GM23338 (cell line): ENCODE data around the gene NMBR. TPM values are rescaled to one million over a fixed set of nuclear protein-coding genes. Genes with fewer than 3 reads are reported as not detected.
A peak's percentile ranks its signal among the peaks of the same experiment; 100 is the strongest.

ENCODE experiments used
- ATAC-seq: fragments of 200-7000 bp; cut with Tn5 transposase; 3 replicates; pipeline ENCODE4 v1.9.1; 2020
- DNase-seq: peaks from one replicate; pipeline ENCODE4 v3.0.0-alpha.2; 2015; ENCODE audit warnings: low spot score
- H2AFZ ChIP-seq: fragments of 200-600 bp; sonication (generic); 2 replicates; pipeline ENCODE4 v1.8.0; 2016; ENCODE audit warnings: antibody characterized with exemption, mild to moderate bottlenecking, moderate library complexity
- H3F3A ChIP-seq: fragments of 200-600 bp; sonication (generic); replicated peaks from 2 replicates; pipeline ENCODE4 v1.8.0; 2017; ENCODE audit warnings: antibody characterized with exemption, mixed run types, low read depth
- H3K27ac ChIP-seq: fragments of 200-600 bp; sonication (generic); 2 replicates; pipeline ENCODE4 v1.6.1; 2016; ENCODE audit warnings: low read depth
- H3K27me3 ChIP-seq: fragments of 200-600 bp; sonication (generic); 2 replicates; pipeline ENCODE4 v1.8.0; 2016; ENCODE audit warnings: mild to moderate bottlenecking, mixed run types, moderate library complexity; ENCODE audit not compliant: insufficient read depth
- H3K36me3 ChIP-seq: fragments of 200-600 bp; sonication (generic); 2 replicates; pipeline ENCODE4 v1.8.0; 2016; ENCODE audit warnings: mild to moderate bottlenecking; ENCODE audit not compliant: insufficient read depth
- H3K4me1 ChIP-seq: fragments of 200-600 bp; sonication (generic); 2 replicates; pipeline ENCODE4 v1.8.0; 2016; ENCODE audit warnings: mild to moderate bottlenecking, moderate library complexity; ENCODE audit not compliant: insufficient read depth
- H3K4me2 ChIP-seq: fragments of 200-600 bp; sonication (generic); 2 replicates; pipeline ENCODE4 v1.7.1; 2017; ENCODE audit warnings: mixed run types
- H3K4me3 ChIP-seq: fragments of 200-600 bp; sonication (generic); 2 replicates; pipeline ENCODE4 v1.6.1; 2016; ENCODE audit warnings: mixed run types
- H3K79me2 ChIP-seq: fragments of 200-600 bp; sonication (generic); replicated peaks from 2 replicates; pipeline ENCODE4 v1.8.0; 2017; ENCODE audit warnings: mild to moderate bottlenecking; ENCODE audit not compliant: insufficient read depth
- H3K9me2 ChIP-seq: fragments of 200-600 bp; sonication (generic); 2 replicates; pipeline ENCODE4 v1.8.0; 2017; ENCODE audit not compliant: insufficient read depth
- H4K20me1 ChIP-seq: fragments of 200-600 bp; sonication (generic); replicated peaks from 2 replicates; pipeline ENCODE4 v1.8.0; 2017; ENCODE audit warnings: mild to moderate bottlenecking; ENCODE audit not compliant: insufficient read depth
- H3K27ac Mint-ChIP-seq: 2 replicates; pipeline ENCODE4 v1.8.0; 2020; ENCODE audit warnings: inconsistent platforms, mild to moderate bottlenecking, moderate library complexity, mixed read lengths
- H3K27me3 Mint-ChIP-seq: 3 replicates; pipeline ENCODE4 v1.8.0; 2022; ENCODE audit warnings: low read depth, mild to moderate bottlenecking, moderate library complexity, mixed read lengths, inconsistent platforms; ENCODE audit not compliant: insufficient read depth, poor library complexity
- H3K36me3 Mint-ChIP-seq: 3 replicates; pipeline ENCODE4 v1.8.0; 2021; ENCODE audit warnings: low read depth, mild to moderate bottlenecking, inconsistent platforms, moderate library complexity, mixed read lengths
- H3K4me1 Mint-ChIP-seq: 3 replicates; pipeline ENCODE4 v1.8.0; 2020; ENCODE audit warnings: mild to moderate bottlenecking, inconsistent platforms, mixed read lengths
- H3K4me3 Mint-ChIP-seq: 3 replicates; pipeline ENCODE4 v1.8.0; 2021; ENCODE audit warnings: moderate library complexity, mild to moderate bottlenecking, inconsistent platforms, mixed read lengths
- H3K9me3 Mint-ChIP-seq: 3 replicates; pipeline ENCODE4 v1.8.0; 2020; ENCODE audit warnings: moderate library complexity, mild to moderate bottlenecking, inconsistent platforms, mixed read lengths
- CREB1 ChIP-seq: fragments of 250-450 bp; sonication (Bioruptor Pico); IDR thresholded peaks from 2 replicates; pipeline ENCODE4 v1.5.0; 2020; ENCODE audit warnings: low read depth, mild to moderate bottlenecking, moderate library complexity
- CTCF ChIP-seq, 2 experiments: fragments of 200-600 bp in 1 of 2; sonication (generic) in 1 of 2; conservative IDR thresholded peaks; 2 replicates each; pipeline versions ENCODE4 v1.5.1 to v1.6.1; 2016 to 2017; ENCODE audit warnings: antibody characterized with exemption in 2 of 2, low read depth in 2 of 2, mild to moderate bottlenecking in 2 of 2, moderate library complexity in 1 of 2
- EZH2 ChIP-seq: fragments of 200-600 bp; sonication (generic); IDR thresholded peaks from one replicate; pipeline ENCODE4 v1.8.0; 2017; ENCODE audit warnings: antibody characterized with exemption, mild to moderate bottlenecking, low read depth; ENCODE audit not compliant: unreplicated experiment
- EZH2phosphoT487 ChIP-seq: fragments of 200-600 bp; sonication (generic); IDR thresholded peaks from one replicate; pipeline ENCODE4 v1.8.1; 2018; ENCODE audit warnings: antibody characterized with exemption; ENCODE audit not compliant: unreplicated experiment
- JUNB ChIP-seq: IDR thresholded peaks from one replicate; pipeline ENCODE4 v1.6.1; 2016; ENCODE audit warnings: antibody characterized with exemption; ENCODE audit not compliant: unreplicated experiment
- NANOG ChIP-seq: IDR thresholded peaks from 2 replicates; pipeline ENCODE4 v1.6.1; 2016; ENCODE audit warnings: antibody characterized with exemption, borderline replicate concordance
- POLR2AphosphoS5 ChIP-seq: IDR thresholded peaks from 2 replicates; pipeline ENCODE4 v1.6.1; 2016; ENCODE audit warnings: antibody characterized with exemption, low read depth
- REST ChIP-seq: IDR thresholded peaks from one replicate; pipeline ENCODE4 v1.6.1; 2018; ENCODE audit warnings: antibody characterized with exemption; ENCODE audit not compliant: unreplicated experiment
- ZNF114 ChIP-seq: fragments of 250-450 bp; sonication (Bioruptor Pico); IDR thresholded peaks from 2 replicates; pipeline ENCODE4 v1.5.0; 2020; ENCODE audit warnings: mild to moderate bottlenecking, moderate library complexity
- ZNF331 ChIP-seq: fragments of 250-450 bp; sonication (Bioruptor Pico); IDR thresholded peaks from 2 replicates; pipeline ENCODE4 v1.5.0; 2020; ENCODE audit warnings: low read depth, mild to moderate bottlenecking, moderate library complexity
- polyA plus RNA-seq: library from polyadenylated mRNA; unstranded; fragments of >200 nt; fragmentation: Nextera tagmentation; extraction: Ambion mirVana; gene quantifications from 2 replicates; pipeline ENCODE4 v1.2.1, GENCODE V29; 2016
- total RNA-seq: library from RNA; depleted of rRNA; stranded (reverse); fragments of >200 nt; shearing (Covaris generic); gene quantifications from 2 replicates; pipeline ENCODE4 v1.2.3, GENCODE V29; 2014
- TF ChIP-seq, protein P1 (sequence below): fragments of 250-450 bp; sonication (Bioruptor Pico); IDR thresholded peaks from 2 replicates; pipeline ENCODE4 v1.5.0; 2020; ENCODE audit warnings: mild to moderate bottlenecking, moderate library complexity
- TF ChIP-seq, protein P2 (sequence below): IDR thresholded peaks from 2 replicates; pipeline ENCODE4 v1.6.1; 2016; ENCODE audit warnings: antibody characterized with exemption

The NMBR gene
- total and polyA plus RNA-seq, 2 experiments from 2014 or later = not detected

DNA sequence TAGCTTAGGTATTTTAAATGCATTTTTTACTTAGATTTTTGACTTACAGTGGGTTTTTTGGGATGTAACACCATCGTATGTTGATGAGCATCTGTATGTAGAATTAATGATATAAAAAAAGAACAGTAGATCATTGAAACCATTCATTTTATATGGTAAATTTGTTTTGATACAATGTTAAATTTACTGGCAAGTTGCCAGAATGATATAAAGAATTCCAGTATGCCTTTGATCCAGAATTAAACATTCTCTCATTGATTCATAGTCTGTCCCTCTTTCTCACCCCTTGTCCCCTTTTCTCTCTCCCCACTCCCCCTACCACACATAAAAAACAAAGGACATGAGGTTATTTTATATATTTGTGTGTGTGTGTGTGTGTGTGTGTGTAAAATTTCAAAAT lies 45.4 kb upstream of the NMBR start:
- peak overlapping the region; percentile 65; the same call in 1 of the 2 replicates for H3K27ac Mint-ChIP-seq
- no peaks in the 10 kb centered on the region for H3K9me3 Mint-ChIP-seq
- DNase-seq (no peak), ATAC-seq (no peak)
- H3K4me2 ChIP-seq = no peak overlapping the region
- H2AFZ ChIP-seq = no peak overlapping the region
- no peak overlapping the region for H3K4me3 Mint-ChIP-seq
- no peaks in the 10 kb centered on the region for H3K4me1 ChIP-seq
- no peak overlapping the region for H3K27ac ChIP-seq
- H3K4me3 ChIP-seq = no peak overlapping the region
- H3K27me3 Mint-ChIP-seq = no peaks in the 10 kb centered on the region
- TF ChIP-seq CREB1 (CRISPR knock-in tag) (no peak), NANOG (no peak), POLR2AphosphoS5 (no peak), EZH2 (no peak), ZNF114 (CRISPR knock-in tag) (no peak), ZNF331 (CRISPR knock-in tag) (no peak), JUNB (no peak), REST (no peak), CTCF (conservative IDR thresholded peaks at IDR 0.05; ENCODE audit: low read depth in 2 of 2) (no peak), EZH2phosphoT487 (no peak)
- TF ChIP-seq, protein P1, sequence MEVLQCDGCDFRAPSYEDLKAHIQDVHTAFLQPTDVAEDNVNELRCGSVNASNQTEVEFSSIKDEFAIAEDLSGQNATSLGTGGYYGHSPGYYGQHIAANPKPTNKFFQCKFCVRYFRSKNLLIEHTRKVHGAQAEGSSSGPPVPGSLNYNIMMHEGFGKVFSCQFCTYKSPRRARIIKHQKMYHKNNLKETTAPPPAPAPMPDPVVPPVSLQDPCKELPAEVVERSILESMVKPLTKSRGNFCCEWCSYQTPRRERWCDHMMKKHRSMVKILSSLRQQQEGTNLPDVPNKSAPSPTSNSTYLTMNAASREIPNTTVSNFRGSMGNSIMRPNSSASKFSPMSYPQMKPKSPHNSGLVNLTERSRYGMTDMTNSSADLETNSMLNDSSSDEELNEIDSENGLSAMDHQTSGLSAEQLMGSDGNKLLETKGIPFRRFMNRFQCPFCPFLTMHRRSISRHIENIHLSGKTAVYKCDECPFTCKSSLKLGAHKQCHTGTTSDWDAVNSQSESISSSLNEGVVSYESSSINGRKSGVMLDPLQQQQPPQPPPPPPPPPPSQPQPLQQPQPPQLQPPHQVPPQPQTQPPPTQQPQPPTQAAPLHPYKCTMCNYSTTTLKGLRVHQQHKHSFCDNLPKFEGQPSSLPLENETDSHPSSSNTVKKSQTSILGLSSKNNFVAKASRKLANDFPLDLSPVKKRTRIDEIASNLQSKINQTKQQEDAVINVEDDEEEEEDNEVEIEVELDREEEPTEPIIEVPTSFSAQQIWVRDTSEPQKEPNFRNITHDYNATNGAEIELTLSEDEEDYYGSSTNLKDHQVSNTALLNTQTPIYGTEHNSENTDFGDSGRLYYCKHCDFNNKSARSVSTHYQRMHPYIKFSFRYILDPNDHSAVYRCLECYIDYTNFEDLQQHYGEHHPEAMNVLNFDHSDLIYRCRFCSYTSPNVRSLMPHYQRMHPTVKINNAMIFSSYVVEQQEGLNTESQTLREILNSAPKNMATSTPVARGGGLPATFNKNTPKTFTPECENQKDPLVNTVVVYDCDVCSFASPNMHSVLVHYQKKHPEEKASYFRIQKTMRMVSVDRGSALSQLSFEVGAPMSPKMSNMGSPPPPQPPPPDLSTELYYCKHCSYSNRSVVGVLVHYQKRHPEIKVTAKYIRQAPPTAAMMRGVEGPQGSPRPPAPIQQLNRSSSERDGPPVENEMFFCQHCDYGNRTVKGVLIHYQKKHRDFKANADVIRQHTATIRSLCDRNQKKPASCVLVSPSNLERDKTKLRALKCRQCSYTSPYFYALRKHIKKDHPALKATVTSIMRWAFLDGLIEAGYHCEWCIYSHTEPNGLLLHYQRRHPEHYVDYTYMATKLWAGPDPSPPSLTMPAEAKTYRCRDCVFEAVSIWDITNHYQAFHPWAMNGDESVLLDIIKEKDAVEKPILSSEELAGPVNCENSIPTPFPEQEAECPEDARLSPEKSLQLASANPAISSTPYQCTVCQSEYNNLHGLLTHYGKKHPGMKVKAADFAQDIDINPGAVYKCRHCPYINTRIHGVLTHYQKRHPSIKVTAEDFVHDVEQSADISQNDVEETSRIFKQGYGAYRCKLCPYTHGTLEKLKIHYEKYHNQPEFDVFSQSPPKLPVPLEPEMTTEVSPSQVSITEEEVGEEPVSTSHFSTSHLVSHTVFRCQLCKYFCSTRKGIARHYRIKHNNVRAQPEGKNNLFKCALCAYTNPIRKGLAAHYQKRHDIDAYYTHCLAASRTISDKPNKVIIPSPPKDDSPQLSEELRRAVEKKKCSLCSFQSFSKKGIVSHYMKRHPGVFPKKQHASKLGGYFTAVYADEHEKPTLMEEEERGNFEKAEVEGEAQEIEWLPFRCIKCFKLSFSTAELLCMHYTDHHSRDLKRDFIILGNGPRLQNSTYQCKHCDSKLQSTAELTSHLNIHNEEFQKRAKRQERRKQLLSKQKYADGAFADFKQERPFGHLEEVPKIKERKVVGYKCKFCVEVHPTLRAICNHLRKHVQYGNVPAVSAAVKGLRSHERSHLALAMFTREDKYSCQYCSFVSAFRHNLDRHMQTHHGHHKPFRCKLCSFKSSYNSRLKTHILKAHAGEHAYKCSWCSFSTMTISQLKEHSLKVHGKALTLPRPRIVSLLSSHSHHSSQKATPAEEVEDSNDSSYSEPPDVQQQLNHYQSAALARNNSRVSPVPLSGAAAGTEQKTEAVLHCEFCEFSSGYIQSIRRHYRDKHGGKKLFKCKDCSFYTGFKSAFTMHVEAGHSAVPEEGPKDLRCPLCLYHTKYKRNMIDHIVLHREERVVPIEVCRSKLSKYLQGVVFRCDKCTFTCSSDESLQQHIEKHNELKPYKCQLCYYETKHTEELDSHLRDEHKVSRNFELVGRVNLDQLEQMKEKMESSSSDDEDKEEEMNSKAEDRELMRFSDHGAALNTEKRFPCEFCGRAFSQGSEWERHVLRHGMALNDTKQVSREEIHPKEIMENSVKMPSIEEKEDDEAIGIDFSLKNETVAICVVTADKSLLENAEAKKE = no peak
- TF ChIP-seq, protein P2, sequence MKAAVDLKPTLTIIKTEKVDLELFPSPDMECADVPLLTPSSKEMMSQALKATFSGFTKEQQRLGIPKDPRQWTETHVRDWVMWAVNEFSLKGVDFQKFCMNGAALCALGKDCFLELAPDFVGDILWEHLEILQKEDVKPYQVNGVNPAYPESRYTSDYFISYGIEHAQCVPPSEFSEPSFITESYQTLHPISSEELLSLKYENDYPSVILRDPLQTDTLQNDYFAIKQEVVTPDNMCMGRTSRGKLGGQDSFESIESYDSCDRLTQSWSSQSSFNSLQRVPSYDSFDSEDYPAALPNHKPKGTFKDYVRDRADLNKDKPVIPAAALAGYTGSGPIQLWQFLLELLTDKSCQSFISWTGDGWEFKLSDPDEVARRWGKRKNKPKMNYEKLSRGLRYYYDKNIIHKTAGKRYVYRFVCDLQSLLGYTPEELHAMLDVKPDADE = no peak
- peaks cover 13% of the 10 kb centered on the region; the same call in 2 of the 3 replicates for H3K36me3 Mint-ChIP-seq
- 0 out of 2 replicates have a peak, but pooled peaks cover 8% of the 10 kb centered on the region for H3K36me3 ChIP-seq
- peaks cover 4% of the 10 kb centered on the region for H3K79me2 ChIP-seq
- H3K9me2 ChIP-seq = no peaks in the 10 kb centered on the region
- H3K4me1 Mint-ChIP-seq = no peaks in the 10 kb centered on the region
- H3F3A ChIP-seq = no peaks in the 10 kb centered on the region
- no peaks in the 10 kb centered on the region for H4K20me1 ChIP-seq
- H3K27me3 ChIP-seq = no peaks in the 10 kb centered on the region
